ENCODE data around the gene FRAS1. TPM values are rescaled to one million over a fixed set of nuclear protein-coding genes. Genes with fewer than 3 reads are reported as not detected.

FRAS1 gene
- total RNA-seq, 1 donor from 2014 or later, result 8.8 TPM

DNA sequence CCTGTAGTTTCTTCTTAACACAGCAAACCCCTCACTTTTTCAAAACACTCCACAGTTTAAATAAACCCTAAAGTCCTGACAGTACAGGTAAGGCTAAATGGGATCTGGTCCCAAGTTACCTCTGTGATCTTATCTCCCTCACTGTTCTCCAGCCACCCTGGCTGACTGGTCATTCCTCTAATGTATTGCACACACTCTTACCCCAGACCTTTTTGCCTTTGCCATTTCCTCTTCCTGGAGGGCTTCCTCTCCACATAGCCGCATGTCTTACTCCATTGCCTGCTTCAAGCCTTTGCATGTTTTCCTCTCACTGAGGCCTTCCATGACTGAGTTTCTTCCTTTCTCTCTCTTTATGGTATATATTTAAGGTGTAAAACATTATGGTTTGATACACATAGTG, 474.9 kb downstream of the FRAS1 start:
- intact Hi-C loops (cut with DNase I), result no loop called here
- Histone ChIP-seq H3K27me3 (no peaks in the 10 kb centered on the region), H3K27ac (no peak overlapping the region), H3K9me3 (no peaks in the 10 kb centered on the region), H3K4me1 (no peaks in the 10 kb centered on the region), H3K4me3 (no peak overlapping the region), H3K36me3 (no peaks in the 10 kb centered on the region)
- no peak for DNase-seq (ENCODE audit: extremely low spot score in 2 of 2)
- TF ChIP-seq, protein P1, sequence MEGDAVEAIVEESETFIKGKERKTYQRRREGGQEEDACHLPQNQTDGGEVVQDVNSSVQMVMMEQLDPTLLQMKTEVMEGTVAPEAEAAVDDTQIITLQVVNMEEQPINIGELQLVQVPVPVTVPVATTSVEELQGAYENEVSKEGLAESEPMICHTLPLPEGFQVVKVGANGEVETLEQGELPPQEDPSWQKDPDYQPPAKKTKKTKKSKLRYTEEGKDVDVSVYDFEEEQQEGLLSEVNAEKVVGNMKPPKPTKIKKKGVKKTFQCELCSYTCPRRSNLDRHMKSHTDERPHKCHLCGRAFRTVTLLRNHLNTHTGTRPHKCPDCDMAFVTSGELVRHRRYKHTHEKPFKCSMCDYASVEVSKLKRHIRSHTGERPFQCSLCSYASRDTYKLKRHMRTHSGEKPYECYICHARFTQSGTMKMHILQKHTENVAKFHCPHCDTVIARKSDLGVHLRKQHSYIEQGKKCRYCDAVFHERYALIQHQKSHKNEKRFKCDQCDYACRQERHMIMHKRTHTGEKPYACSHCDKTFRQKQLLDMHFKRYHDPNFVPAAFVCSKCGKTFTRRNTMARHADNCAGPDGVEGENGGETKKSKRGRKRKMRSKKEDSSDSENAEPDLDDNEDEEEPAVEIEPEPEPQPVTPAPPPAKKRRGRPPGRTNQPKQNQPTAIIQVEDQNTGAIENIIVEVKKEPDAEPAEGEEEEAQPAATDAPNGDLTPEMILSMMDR (IDR thresholded peaks at IDR 0.05), result no peak
- TF ChIP-seq POLR2AphosphoS5 (IDR thresholded peaks at IDR 0.05; ENCODE audit: insufficient read depth in 1 of 2, low read depth in 1 of 2) (no peak), POLR2A (IDR thresholded peaks at IDR 0.05) (no peak)

DNA sequence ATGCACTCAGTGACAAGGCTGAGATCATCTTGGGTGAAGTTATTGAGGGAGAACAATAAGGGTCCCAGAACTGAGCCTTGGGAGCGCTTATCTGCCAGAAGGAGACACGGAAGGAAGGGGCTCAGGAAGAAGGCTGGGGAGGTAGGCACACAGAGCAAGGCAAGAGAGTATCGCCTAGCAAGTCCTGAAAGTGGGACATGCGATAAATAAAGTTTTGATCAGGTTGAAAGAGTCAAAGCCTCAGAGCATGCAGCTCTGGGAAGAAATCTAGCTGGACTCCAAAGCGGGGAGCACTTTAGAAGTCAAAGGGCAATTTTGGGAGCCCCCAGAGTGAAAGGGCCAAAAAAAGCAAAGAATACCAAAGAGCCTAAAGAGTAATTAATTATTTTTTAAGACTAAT, 476.7 kb downstream of the FRAS1 start:
- Histone ChIP-seq H3K36me3 (no peaks in the 10 kb centered on the region), H3K27ac (no peak overlapping the region)
- intact Hi-C loops (cut with DNase I), result no loop called here

GRCh38 chr4:78534286-78534955, 477.3 kb downstream of the FRAS1 start:
- Histone ChIP-seq H3K36me3 (no peaks in the 10 kb centered on the region), H3K27me3 (no peaks in the 10 kb centered on the region), H3K4me3 (no peak overlapping the region), H3K9me3 (no peaks in the 10 kb centered on the region), H3K27ac (no peak overlapping the region), H3K4me1 (no peaks in the 10 kb centered on the region)
- no peak for DNase-seq (ENCODE audit: extremely low spot score in 2 of 2)
- intact Hi-C loops (cut with DNase I), result no loop called here
- TF ChIP-seq POLR2AphosphoS5 (IDR thresholded peaks at IDR 0.05; ENCODE audit: insufficient read depth in 1 of 2, low read depth in 1 of 2), result no peak
- TF ChIP-seq, protein P1 (IDR thresholded peaks at IDR 0.05), result no peak
- TF ChIP-seq POLR2A (IDR thresholded peaks at IDR 0.05), result no peak

More for the DNA sequence above, 476.7 kb downstream of the FRAS1 start:
- no peaks in the 10 kb centered on the region for H3K4me1 ChIP-seq
- no peaks in the 10 kb centered on the region for H3K27me3 ChIP-seq
- no peak for DNase-seq (ENCODE audit: extremely low spot score in 2 of 2)
- TF ChIP-seq POLR2AphosphoS5 (IDR thresholded peaks at IDR 0.05; ENCODE audit: insufficient read depth in 1 of 2, low read depth in 1 of 2), result no peak
- TF ChIP-seq, protein P1 (IDR thresholded peaks at IDR 0.05), result no peak
- no peak for TF ChIP-seq POLR2A (IDR thresholded peaks at IDR 0.05)
- no peak overlapping the region for H3K4me3 ChIP-seq
- no peaks in the 10 kb centered on the region for H3K9me3 ChIP-seq

- no peak for DNase-seq (ENCODE audit: extremely low spot score in 2 of 2)
- Histone ChIP-seq H3K4me1 (no peaks in the 10 kb centered on the region), H3K27me3 (no peaks in the 10 kb centered on the region), H3K36me3 (no peaks in the 10 kb centered on the region), H3K27ac (no peak overlapping the region), H3K9me3 (no peaks in the 10 kb centered on the region), H3K4me3 (no peak overlapping the region)
- TF ChIP-seq POLR2A (IDR thresholded peaks at IDR 0.05) (no peak), POLR2AphosphoS5 (IDR thresholded peaks at IDR 0.05; ENCODE audit: insufficient read depth in 1 of 2, low read depth in 1 of 2) (no peak)
- TF ChIP-seq, protein P1 (IDR thresholded peaks at IDR 0.05), result no peak
- intact Hi-C loops (cut with DNase I), result no loop called here
These were observed 485.2 kb downstream of the FRAS1 start for GRCh38 chr4:78542373-78542772.

GRCh38 chr4:78543424-78544125, 486.5 kb downstream of the FRAS1 start:
- Histone ChIP-seq H3K27me3 (no peaks in the 10 kb centered on the region), H3K4me3 (no peak overlapping the region), H3K9me3 (no peaks in the 10 kb centered on the region), H3K36me3 (no peaks in the 10 kb centered on the region), H3K27ac (no peak overlapping the region), H3K4me1 (no peaks in the 10 kb centered on the region)
- intact Hi-C loops (cut with DNase I), result no loop called here
- DNase-seq (ENCODE audit: extremely low spot score in 2 of 2), result no peak
- TF ChIP-seq POLR2A (IDR thresholded peaks at IDR 0.05), result no peak
- no peak for TF ChIP-seq POLR2AphosphoS5 (IDR thresholded peaks at IDR 0.05; ENCODE audit: insufficient read depth in 1 of 2, low read depth in 1 of 2)
- TF ChIP-seq, protein P1 (IDR thresholded peaks at IDR 0.05), result no peak

All from vagina (tissue), 2 donors.